ENCODE measurements around the gene NRP1. TPM values are rescaled to one million over a fixed set of nuclear protein-coding genes. Genes with fewer than 3 reads are reported as not detected.
"Not testable (repeated sequence)": the region's sequence is repeated elsewhere in the genome, so short reads cannot be mapped to it uniquely, and the experiment has no call there.

The NRP1 gene
- polyA plus RNA-seq, 4 donors: 146 to 158 (median 155) TPM

- DNase-seq (ENCODE audit: low read depth in 4 of 4, low spot score in 3 of 4): no peak
Measured at GRCh38 chr10:33160151-33160550, 174.3 kb downstream of the NRP1 start.

GRCh38 chr10:33157103-33157502 lies 177.4 kb downstream of the NRP1 start:
- no peak for DNase-seq (ENCODE audit: low read depth in 4 of 4, low spot score in 3 of 4)

- no peak for DNase-seq (ENCODE audit: low read depth in 4 of 4, low spot score in 3 of 4)
Measured at GRCh38 chr10:33155720-33156638, 178.5 kb downstream of the NRP1 start.

- no peak for DNase-seq (ENCODE audit: low read depth in 4 of 4, low spot score in 3 of 4)
Measured at GRCh38 chr10:33154590-33154989, 179.9 kb downstream of the NRP1 start.

GRCh38 chr10:33153968-33154327 lies 180.5 kb downstream of the NRP1 start:
- DNase-seq (ENCODE audit: low read depth in 4 of 4, low spot score in 3 of 4): no peak

GRCh38 chr10:33153251-33153967 lies 181.1 kb downstream of the NRP1 start:
- DNase-seq (ENCODE audit: low read depth in 4 of 4, low spot score in 3 of 4): no peak

- no peak for DNase-seq (ENCODE audit: low read depth in 4 of 4, low spot score in 3 of 4)
Measured at GRCh38 chr10:33152750-33153149, 181.7 kb downstream of the NRP1 start.

GRCh38 chr10:33152146-33152545 lies 182.3 kb downstream of the NRP1 start:
- no peak for DNase-seq (ENCODE audit: low read depth in 4 of 4, low spot score in 3 of 4)

GRCh38 chr10:33151344-33151864 lies 183.1 kb downstream of the NRP1 start:
- no peak for DNase-seq (ENCODE audit: low read depth in 4 of 4, low spot score in 3 of 4)

GRCh38 chr10:33150889-33151288 lies 183.6 kb downstream of the NRP1 start:
- no peak for DNase-seq (ENCODE audit: low read depth in 4 of 4, low spot score in 3 of 4)

- DNase-seq (ENCODE audit: low read depth in 4 of 4, low spot score in 3 of 4): no peak
Measured at GRCh38 chr10:33150146-33150545, 184.3 kb downstream of the NRP1 start.

GRCh38 chr10:33147013-33147310 lies 187.5 kb downstream of the NRP1 start:
- no peak for DNase-seq (ENCODE audit: low read depth in 4 of 4, low spot score in 3 of 4)

GRCh38 chr10:33146189-33147012 lies 188.1 kb downstream of the NRP1 start:
- DNase-seq (ENCODE audit: low read depth in 4 of 4, low spot score in 3 of 4): no peak

- no peak for DNase-seq (ENCODE audit: low read depth in 4 of 4, low spot score in 3 of 4)
Measured at GRCh38 chr10:33145451-33146188, 188.8 kb downstream of the NRP1 start.

GRCh38 chr10:33143160-33143728 lies 191.2 kb downstream of the NRP1 start:
- no peak for DNase-seq (ENCODE audit: low read depth in 4 of 4, low spot score in 3 of 4)

- no peak for DNase-seq (ENCODE audit: low read depth in 4 of 4, low spot score in 3 of 4)
Measured at GRCh38 chr10:33142295-33142694, 192.2 kb downstream of the NRP1 start.

- no peak for DNase-seq (ENCODE audit: low read depth in 4 of 4, low spot score in 3 of 4)
Measured at GRCh38 chr10:33141251-33141650, 193.2 kb downstream of the NRP1 start.

GRCh38 chr10:33139181-33139646 lies 195.3 kb downstream of the NRP1 start:
- no peak for DNase-seq (ENCODE audit: low read depth in 4 of 4, low spot score in 3 of 4)

- DNase-seq (ENCODE audit: low read depth in 4 of 4, low spot score in 3 of 4): not testable (repeated sequence)
Measured at GRCh38 chr10:33138686-33139085, 195.8 kb downstream of the NRP1 start.
